Right cardiac atrium (tissue), 5 donors: ENCODE measurements around the gene ABHD16B. TPM values are rescaled to one million over a fixed set of nuclear protein-coding genes. Genes with fewer than 3 reads are reported as not detected.

Experiments used
- ATAC-seq, 2 donors: fragments of 200-7000 bp; cut with Tn5 transposase; one replicate each; pipeline versions ENCODE4 v1.8.0 to v1.9.1; 2020; ENCODE audit warnings: moderate library complexity in 2 of 2, mild to moderate bottlenecking in 1 of 2
- DNase-seq, 3 donors: peaks; one replicate each; pipeline ENCODE4 v3.0.0-alpha.2; 2020
- H3K27ac ChIP-seq: one replicate; pipeline ENCODE4 v1.5.1; 2013; ENCODE audit warnings: mild to moderate bottlenecking, low read length, control low read depth, moderate library complexity
- H3K27me3 ChIP-seq: one replicate; pipeline ENCODE4 v1.6.1; 2013; ENCODE audit not compliant: control insufficient read depth, insufficient read depth
- H3K4me1 ChIP-seq: one replicate; pipeline ENCODE4 v1.6.1; 2013; ENCODE audit warnings: low read length; ENCODE audit not compliant: control insufficient read depth, insufficient read depth
- H3K4me3 ChIP-seq: one replicate; pipeline ENCODE4 v1.5.1; 2013; ENCODE audit warnings: low read length, control low read depth
- H3K9me3 ChIP-seq: one replicate; pipeline ENCODE4 v1.6.1; 2013; ENCODE audit warnings: low read length; ENCODE audit not compliant: control insufficient read depth
- WGBS: extraction: QIAGEN DNeasy Blood & Tissue Kit; methylation state at CpG from one replicate; pipeline ENCODE4 v1.1.7; 2013; 5-methylcytosine and 5-hydroxymethylcytosine counted together
- intact Hi-C, 4 donors: fragments of 100-400 bp; cut with DNase I; formaldehyde crosslinking; loops; one replicate each; pipeline versions ENCODE4 v1.11.0 to v1.14.0; 2022 to 2023
- long read RNA-seq, 4 donors: library from polyadenylated mRNA; unstranded; transcript quantifications; one replicate each; pipeline ENCODE4 v2.0.0, GENCODE V29; 2020 to 2021
- polyA plus RNA-seq: library from polyadenylated mRNA; stranded (reverse); fragments of 200-250 nt; gene quantifications from one replicate; pipeline ENCODE4 v1.2.3, GENCODE V29; 2013
- total RNA-seq, 4 donors: library from RNA; stranded (reverse); fragmentation: NEBNext Ultra II Directional; extraction: Animal tissue kit (Norgen Biotek cat#: 25700); gene quantifications; one replicate each; pipeline ENCODE4 v1.2.1, GENCODE V29; 2021
- donor health status: healthy with polysubstance abuse.
- donor health status: DM: no; HTN: yes; CAD: no.
- donor health status: DM: no; HTN: no; CAD: no.
- donor health status: DM: no; HTN: yes; CAD: no; lungs with severe emphysema.
- donor health status: DM: yes; HTN: yes; CAD: no.

The ABHD16B gene
- not detected for total RNA-seq
- 0.54 TPM for polyA plus RNA-seq
- long read RNA-seq, donor 1: 0 reads
- long read RNA-seq, donor 2: 0 reads
- long read RNA-seq, donor 3: 0 reads
- long read RNA-seq, donor 4: 0 reads

- 96% methylated on average over 59 of the region's 59 CpGs for WGBS
- H3K9me3 ChIP-seq: no peaks in the 10 kb centered on the region
- H3K4me3 ChIP-seq: no peak within 1 kb of the TSS
- no peak within 1 kb of the TSS for H3K27ac ChIP-seq
- DNase-seq: peak in 1 of 3 donors; percentile 8
- H3K4me1 ChIP-seq: peaks cover 5% of the 10 kb centered on the region
- no peak for ATAC-seq
- intact Hi-C loops: loop anchor here in 1 of 4 donors (5.0 kb wide), 1 partner anchor 74 kb away; no protein-coding TSS in a partner anchor
- no peaks in the 10 kb centered on the region for H3K27me3 ChIP-seq
These were observed at the start of gene ABHD16B for GRCh38 chr20:63861365-63861934. Gene ABHD16B (plus strand): TSS chr20:63861498. CDS start chr20:63861541, 43 bp downstream.

- intact Hi-C loops: no loop called here
- no peaks in the 10 kb centered on the region for H3K27me3 ChIP-seq
- no peak for ATAC-seq
- H3K4me3 ChIP-seq: no peak overlapping the region
- H3K27ac ChIP-seq: no peak overlapping the region
- no peak for DNase-seq
- no peaks in the 10 kb centered on the region for H3K9me3 ChIP-seq
- H3K4me1 ChIP-seq: peaks cover 4% of the 10 kb centered on the region
- 65% methylated on average over 8 of the region's 8 CpGs for WGBS
These were observed 46.2 kb upstream of the ABHD16B start for GRCh38 chr20:63814891-63815614.

- Histone ChIP-seq H3K9me3 (no peaks in the 10 kb centered on the region), H3K4me3 (no peak overlapping the region), H3K27ac (no peak overlapping the region), H3K4me1 (peaks cover 4% of the 10 kb centered on the region), H3K27me3 (no peaks in the 10 kb centered on the region)
- intact Hi-C loops: no loop called here
- DNase-seq (no peak), ATAC-seq (no peak)
- WGBS: 76% methylated on average over 14 of the region's 14 CpGs
These were observed 45.6 kb upstream of the ABHD16B start for GRCh38 chr20:63815615-63816253.

- Histone ChIP-seq H3K4me1 (peaks cover 6% of the 10 kb centered on the region), H3K27ac (peak overlapping the region; percentile 23), H3K4me3 (no peak overlapping the region), H3K27me3 (no peaks in the 10 kb centered on the region), H3K9me3 (no peaks in the 10 kb centered on the region)
- DNase-seq (peak in 1 of 3 donors; percentile 74), ATAC-seq (no peak)
- WGBS: 40% methylated on average over 24 of the region's 24 CpGs
- intact Hi-C loops: no loop called here
These were observed 41.9 kb upstream of the ABHD16B start for GRCh38 chr20:63819224-63819921.

- no peak for ATAC-seq
- H3K4me1 ChIP-seq: peaks cover 6% of the 10 kb centered on the region
- no peaks in the 10 kb centered on the region for H3K27me3 ChIP-seq
- intact Hi-C loops: no loop called here
- WGBS: 82% methylated on average over 8 of the region's 8 CpGs
- H3K9me3 ChIP-seq: no peaks in the 10 kb centered on the region
- no peak overlapping the region for H3K4me3 ChIP-seq
- no peak for DNase-seq
- H3K27ac ChIP-seq: no peak overlapping the region
These were observed 39.5 kb upstream of the ABHD16B start for GRCh38 chr20:63821811-63822210.

GRCh38 chr20:63822276-63822696 lies 39.0 kb upstream of the ABHD16B start:
- peak in 1 of 2 donors; percentile 45 for ATAC-seq
- 58% methylated on average over 15 of the region's 15 CpGs for WGBS
- no peaks in the 10 kb centered on the region for H3K27me3 ChIP-seq
- H3K4me3 ChIP-seq: no peak overlapping the region
- no peak overlapping the region for H3K27ac ChIP-seq
- no peak for DNase-seq
- intact Hi-C loops: no loop called here
- H3K9me3 ChIP-seq: no peaks in the 10 kb centered on the region
- H3K4me1 ChIP-seq: peaks cover 6% of the 10 kb centered on the region

- peak; percentile 27 to 35 for ATAC-seq
- H3K4me1 ChIP-seq: peaks cover 6% of the 10 kb centered on the region
These were observed 37.5 kb upstream of the ABHD16B start for GRCh38 chr20:63823691-63824311.

GRCh38 chr20:63825331-63826118 lies 35.8 kb upstream of the ABHD16B start:
- intact Hi-C loops: loop anchor here in 1 of 4 donors (5.0 kb wide), 1 partner anchor 33 kb away; no protein-coding TSS in a partner anchor
- DNase-seq (no peak), ATAC-seq (no peak)
- 75% methylated on average over 25 of the region's 25 CpGs for WGBS
- Histone ChIP-seq H3K4me1 (peaks cover 4% of the 10 kb centered on the region), H3K9me3 (no peaks in the 10 kb centered on the region), H3K4me3 (no peak overlapping the region), H3K27me3 (no peaks in the 10 kb centered on the region), H3K27ac (no peak overlapping the region)

More at GRCh38 chr20:63823691-63824311, 37.5 kb upstream of the ABHD16B start:
- Histone ChIP-seq H3K9me3 (no peaks in the 10 kb centered on the region), H3K27ac (peak overlapping the region; percentile 24), H3K27me3 (no peaks in the 10 kb centered on the region), H3K4me3 (no peak overlapping the region)
- WGBS: 51% methylated on average over 12 of the region's 12 CpGs
- no peak for DNase-seq
- intact Hi-C loops: no loop called here

GRCh38 chr20:63826753-63827152 lies 34.5 kb upstream of the ABHD16B start:
- Histone ChIP-seq H3K27me3 (no peaks in the 10 kb centered on the region), H3K4me3 (no peak overlapping the region), H3K9me3 (no peaks in the 10 kb centered on the region), H3K4me1 (peaks cover 4% of the 10 kb centered on the region), H3K27ac (no peak overlapping the region)
- DNase-seq (no peak), ATAC-seq (no peak)
- 66% methylated on average over 13 of the region's 13 CpGs for WGBS
- intact Hi-C loops: loop anchor here in 1 of 4 donors (5.0 kb wide), 1 partner anchor 34 kb away; no protein-coding TSS in a partner anchor

- no peak overlapping the region for H3K27ac ChIP-seq
- intact Hi-C loops: loop anchor here in 1 of 4 donors (5.0 kb wide), 1 partner anchor 36 kb away; no protein-coding TSS in a partner anchor
- H3K27me3 ChIP-seq: no peaks in the 10 kb centered on the region
- 66% methylated on average over 8 of the region's 8 CpGs for WGBS
- H3K4me3 ChIP-seq: peak overlapping the region; percentile 94
- ATAC-seq (no peak), DNase-seq (no peak)
- peaks cover 4% of the 10 kb centered on the region for H3K4me1 ChIP-seq
- no peaks in the 10 kb centered on the region for H3K9me3 ChIP-seq
These were observed 33.2 kb upstream of the ABHD16B start for GRCh38 chr20:63828124-63828523.
